ENCODE measurements around the gene DAPL1.

GRCh38 chr2:158775273-158776027, 19.7 kb upstream of the DAPL1 start:
- TF ChIP-seq EP300 (IDR thresholded peaks at IDR 0.05) (no peak), CTCF (IDR thresholded peaks at IDR 0.05) (no peak), POLR2A (IDR thresholded peaks at IDR 0.05) (no peak), POLR2AphosphoS5 (IDR thresholded peaks at IDR 0.05) (no peak)

Data from stomach (tissue), 4 donors.